PFSK-1 (cell line): ENCODE measurements around the gene FNBP1.

Source experiments
- POLR2AphosphoS5 ChIP-seq: IDR thresholded peaks from 2 replicates; pipeline ENCODE4 v1.6.1; 2012; ENCODE audit warnings: low read depth, mild to moderate bottlenecking, control low read depth, low read length, moderate library complexity
- REST ChIP-seq, 2 experiments: IDR thresholded peaks; 2 replicates each; pipeline versions ENCODE4 v1.6.1 to v1.8.0; 2011 to 2012; ENCODE audit warnings: low read depth in 2 of 2, low read length in 2 of 2, control low read depth in 1 of 2, inconsistent platforms in 1 of 2, mild to moderate bottlenecking in 1 of 2, moderate library complexity in 1 of 2; ENCODE audit not compliant: insufficient read depth in 1 of 2
- TAF1 ChIP-seq: IDR thresholded peaks from 2 replicates; pipeline ENCODE4 v1.6.1; 2012; ENCODE audit warnings: low read length, control low read depth, borderline replicate concordance; ENCODE audit not compliant: insufficient read depth

GRCh38 chr9:129841071-129841470 lies 201.9 kb downstream of the FNBP1 start:
- TF ChIP-seq TAF1 (no peak), POLR2AphosphoS5 (no peak), REST (IDR thresholded peaks at IDR 0.05; ENCODE audit: insufficient read depth in 1 of 2, low read depth in 2 of 2, low read length in 2 of 2) (no peak)
